Astrocyte of the spinal cord (primary cell): ENCODE results near the gene FAM53C.
"Not testable (repeated sequence)": the region's sequence is repeated elsewhere in the genome, so short reads cannot be mapped to it uniquely, and the experiment has no call there.

Experiments used
- DNase-seq: peaks from one replicate; pipeline ENCODE4 v3.0.0; 2011; ENCODE audit warnings: low read depth, low spot score
- H3K4me3 ChIP-seq: 2 replicates; pipeline ENCODE4 v1.5.1; 2011; ENCODE audit warnings: low read depth, mild to moderate bottlenecking, low read length, moderate library complexity
- in situ Hi-C: cut with HindIII; loops from 2 replicates; pipeline ENCODE4 v1.10.0; 2017; ENCODE audit warnings: low sequenced_read_pairs
- TF ChIP-seq, protein P1 (sequence below): IDR thresholded peaks from 2 replicates; pipeline ENCODE4 v1.5.1; 2012; ENCODE audit warnings: low read depth, mild to moderate bottlenecking, low read length, inconsistent platforms

The FAM53C gene

DNA sequence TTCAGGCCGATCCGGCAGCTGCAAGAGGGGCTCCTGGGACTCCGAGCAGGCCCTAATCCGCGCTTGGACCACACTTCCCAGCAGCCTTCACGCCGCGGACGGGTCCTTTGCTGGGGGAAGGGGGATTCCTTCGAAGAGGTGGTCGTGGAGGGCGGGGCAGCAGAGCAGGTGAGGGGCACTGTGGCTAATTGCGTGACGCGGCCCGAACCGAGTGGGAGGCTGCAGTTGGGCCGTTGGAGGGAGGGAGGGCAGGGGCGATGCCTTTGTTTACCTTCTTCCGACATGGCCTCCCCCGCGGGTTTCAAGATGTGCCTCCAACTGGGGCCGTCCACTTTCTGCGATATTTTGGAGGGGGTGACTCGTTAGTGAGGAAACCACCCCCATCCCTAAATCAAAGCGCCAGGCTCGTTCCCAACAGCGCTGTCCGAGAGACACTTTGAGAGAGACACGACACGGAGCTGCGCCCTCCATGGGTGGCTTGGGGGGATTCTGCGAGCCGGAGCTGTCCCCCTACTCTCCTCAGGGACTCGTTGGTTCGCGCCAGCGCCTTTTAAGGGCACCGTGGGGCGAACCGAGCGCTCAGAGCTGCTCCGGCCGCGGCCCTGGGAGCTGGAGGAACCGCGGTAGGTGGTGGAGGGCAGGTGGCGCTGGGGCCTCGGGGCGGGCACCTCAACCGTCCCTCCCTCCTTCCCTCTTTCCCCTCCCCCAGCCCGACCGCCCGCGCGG, at the start of gene FAM53C:
FAM53C (plus strand) TSS at position 582 of the 726 bp plus-strand sequence. CDS start 3,070 bp downstream, outside the sequence.
- in situ Hi-C loops, result no loop called here
- TF ChIP-seq, protein P1, sequence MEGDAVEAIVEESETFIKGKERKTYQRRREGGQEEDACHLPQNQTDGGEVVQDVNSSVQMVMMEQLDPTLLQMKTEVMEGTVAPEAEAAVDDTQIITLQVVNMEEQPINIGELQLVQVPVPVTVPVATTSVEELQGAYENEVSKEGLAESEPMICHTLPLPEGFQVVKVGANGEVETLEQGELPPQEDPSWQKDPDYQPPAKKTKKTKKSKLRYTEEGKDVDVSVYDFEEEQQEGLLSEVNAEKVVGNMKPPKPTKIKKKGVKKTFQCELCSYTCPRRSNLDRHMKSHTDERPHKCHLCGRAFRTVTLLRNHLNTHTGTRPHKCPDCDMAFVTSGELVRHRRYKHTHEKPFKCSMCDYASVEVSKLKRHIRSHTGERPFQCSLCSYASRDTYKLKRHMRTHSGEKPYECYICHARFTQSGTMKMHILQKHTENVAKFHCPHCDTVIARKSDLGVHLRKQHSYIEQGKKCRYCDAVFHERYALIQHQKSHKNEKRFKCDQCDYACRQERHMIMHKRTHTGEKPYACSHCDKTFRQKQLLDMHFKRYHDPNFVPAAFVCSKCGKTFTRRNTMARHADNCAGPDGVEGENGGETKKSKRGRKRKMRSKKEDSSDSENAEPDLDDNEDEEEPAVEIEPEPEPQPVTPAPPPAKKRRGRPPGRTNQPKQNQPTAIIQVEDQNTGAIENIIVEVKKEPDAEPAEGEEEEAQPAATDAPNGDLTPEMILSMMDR, result no peak
- peak within 1 kb of the TSS; percentile 68 for H3K4me3 ChIP-seq
- DNase-seq, result peak; percentile 95

DNA sequence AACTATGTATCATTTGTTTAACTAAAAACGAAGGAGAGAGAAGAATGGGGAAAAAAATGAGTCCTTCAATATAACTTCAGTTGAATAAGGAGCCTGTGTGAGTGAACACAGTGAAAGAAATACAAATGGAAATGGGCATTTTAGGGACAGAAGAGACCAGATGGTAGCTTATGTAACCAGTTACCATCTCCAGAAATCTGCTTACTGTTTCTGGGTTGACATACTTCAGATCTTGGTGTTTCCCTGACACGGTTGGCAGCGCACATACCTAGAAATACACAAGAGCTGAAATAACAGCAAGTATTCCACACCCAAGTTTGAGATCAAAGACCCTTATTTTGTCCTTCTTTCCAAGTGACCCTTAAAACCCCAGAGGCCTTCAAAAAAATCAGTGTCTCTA, 48.8 kb upstream of the FAM53C start:
- in situ Hi-C loops, result no loop called here
- H3K4me3 ChIP-seq, result no peak overlapping the region
- no peak for DNase-seq
- TF ChIP-seq, protein P1, result no peak

DNA sequence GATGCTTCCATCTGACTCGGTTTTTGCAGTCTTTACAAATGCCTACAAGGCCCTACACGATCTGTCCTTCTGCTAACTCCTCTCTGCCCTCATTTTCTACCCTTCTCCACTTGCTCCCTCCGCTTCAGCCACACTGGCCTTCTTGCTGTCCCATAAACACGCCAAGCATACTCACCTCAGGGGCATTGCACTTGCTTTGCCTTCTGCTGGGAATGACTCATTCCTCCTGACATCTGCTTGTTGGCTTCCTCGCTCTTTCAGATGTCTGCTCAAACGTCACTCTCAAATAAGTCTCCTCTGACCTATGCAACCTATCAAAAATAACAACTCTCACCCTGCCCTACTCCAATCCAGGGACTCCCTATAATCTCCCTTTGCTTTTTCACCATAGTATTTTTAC, 34.7 kb upstream of the FAM53C start:
- no peak overlapping the region for H3K4me3 ChIP-seq
- in situ Hi-C loops, result no loop called here
- TF ChIP-seq, protein P1, result no peak
- DNase-seq, result peak; percentile 20

DNA sequence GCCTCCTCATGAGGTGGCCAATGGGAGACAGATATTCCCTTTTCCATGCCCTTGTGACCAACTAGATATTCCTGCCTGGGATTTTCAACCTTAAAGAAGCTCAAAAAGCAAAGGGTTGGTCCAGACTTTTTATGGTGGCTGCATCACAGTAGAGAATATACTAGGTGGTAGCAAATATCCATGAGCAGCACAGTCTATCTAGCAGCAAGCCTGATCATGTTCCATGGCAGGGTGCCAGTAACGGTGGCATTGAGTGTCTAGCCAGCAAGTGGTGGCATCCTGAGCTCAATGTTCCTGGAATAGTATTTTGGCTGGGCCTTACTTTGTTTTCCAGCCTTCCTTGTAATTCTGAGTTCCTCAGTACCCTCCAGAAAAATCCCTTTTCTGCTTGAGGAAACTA, 32.3 kb upstream of the FAM53C start:
- TF ChIP-seq, protein P1, result no peak
- in situ Hi-C loops, result no loop called here
- DNase-seq, result no peak
- H3K4me3 ChIP-seq, result no peak overlapping the region

DNA sequence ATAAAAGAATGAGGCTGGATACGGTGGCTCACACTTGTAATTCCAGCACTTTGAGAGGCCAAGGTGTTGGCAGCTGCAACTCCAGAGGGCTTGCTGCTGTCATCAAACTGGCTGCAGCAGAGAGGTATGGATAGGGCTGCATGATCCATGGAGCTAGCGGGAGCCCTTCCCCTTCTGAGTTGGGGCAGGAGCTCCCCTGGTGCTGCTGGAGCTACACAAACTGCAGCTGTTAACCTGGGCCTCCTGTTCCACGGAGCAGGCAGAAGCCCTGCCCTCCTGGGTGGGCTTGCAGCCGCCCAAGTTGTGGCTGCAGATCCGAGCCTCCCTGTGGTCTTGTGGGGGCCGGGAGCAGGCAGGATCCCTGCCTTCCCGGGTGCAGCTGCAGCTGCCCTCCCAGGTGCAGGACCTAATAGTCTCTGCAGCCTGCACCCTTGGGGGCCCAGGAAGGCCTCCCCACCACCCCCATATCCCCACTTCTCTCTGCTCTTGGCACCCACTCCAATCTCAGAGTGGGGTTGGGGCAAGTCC, 22.3 kb upstream of the FAM53C start:
- no peak for DNase-seq
- no peak overlapping the region for H3K4me3 ChIP-seq
- TF ChIP-seq, protein P1, result no peak
- in situ Hi-C loops, result no loop called here

DNA sequence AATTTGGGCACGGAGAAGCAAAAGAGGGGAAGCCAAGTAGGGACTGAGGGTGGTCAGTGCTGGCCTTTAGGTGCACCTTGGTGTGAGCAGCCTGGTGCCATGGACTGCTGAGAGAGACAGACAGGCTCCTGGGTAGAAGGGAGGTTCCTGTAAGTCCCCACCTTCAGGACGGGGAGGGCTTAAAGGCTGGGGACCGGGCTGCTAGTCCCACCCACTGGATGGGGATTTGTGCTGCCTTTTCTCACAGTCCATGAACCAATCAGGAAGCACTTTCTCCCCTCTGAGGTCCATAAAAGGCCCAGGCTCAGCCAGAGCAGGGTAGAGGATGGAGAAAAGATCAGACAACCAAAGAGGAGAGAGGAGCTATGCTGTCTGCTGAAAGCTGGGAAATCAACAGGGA, 21.7 kb upstream of the FAM53C start:
- DNase-seq, result no peak
- TF ChIP-seq, protein P1, result no peak
- in situ Hi-C loops, result no loop called here
- no peak overlapping the region for H3K4me3 ChIP-seq

DNA sequence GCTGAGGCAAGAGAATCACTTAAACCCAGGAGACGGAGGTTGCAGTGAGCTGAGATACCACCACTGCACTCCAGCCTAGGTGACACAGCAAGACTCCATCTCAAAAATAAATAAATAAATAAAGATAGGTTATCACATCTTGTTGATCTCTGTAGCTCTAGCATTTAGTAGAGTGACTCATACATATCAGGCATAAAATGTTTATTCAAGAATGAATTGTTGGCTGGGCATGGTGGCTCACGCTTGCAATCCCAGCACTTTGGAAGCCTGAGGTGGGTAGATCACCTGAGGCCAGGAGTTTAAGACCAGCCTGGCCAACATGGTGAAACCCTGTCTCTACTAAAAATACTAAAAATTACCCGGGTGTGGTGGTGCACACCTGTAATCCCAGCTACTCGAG, 19.9 kb upstream of the FAM53C start:
- H3K4me3 ChIP-seq, DNase-seq, in situ Hi-C loops: not testable (repeated sequence)
